Activated CD4-positive, CD25-positive, alpha-beta regulatory T cell treated with anti-CD3 and anti-CD28 coated beads, Interleukin-2, amount 50 U/mL, for 24 hours (primary cell): Measurements from ENCODE around the gene ADAD2.

Experiments
- ATAC-seq, 2 donors: fragments of 150-1000 bp; cut with Tn5 transposase; one replicate each; pipeline ENCODE4 v1.10.0; 2021; ENCODE audit warnings: mild to moderate bottlenecking in 1 of 2, moderate library complexity in 1 of 2

The ADAD2 gene

GRCh38 chr16:84177741-84178073, 13.2 kb upstream of the ADAD2 start:
- ATAC-seq = peak in 1 of 2 donors; percentile 39

GRCh38 chr16:84178146-84178765, 12.7 kb upstream of the ADAD2 start:
- ATAC-seq = no peak

GRCh38 chr16:84178892-84179611, 11.9 kb upstream of the ADAD2 start:
- ATAC-seq = no peak

- no peak for ATAC-seq
Measured at GRCh38 chr16:84179612-84180320, 11.2 kb upstream of the ADAD2 start.

- no peak for ATAC-seq
Measured at GRCh38 chr16:84180519-84181140, 10.3 kb upstream of the ADAD2 start.

- ATAC-seq = no peak
Measured at GRCh38 chr16:84181144-84181915, 9.6 kb upstream of the ADAD2 start.

GRCh38 chr16:84182104-84182503, 8.9 kb upstream of the ADAD2 start:
- ATAC-seq = no peak

- ATAC-seq = no peak
Measured at GRCh38 chr16:84182680-84183571, 8.0 kb upstream of the ADAD2 start.

- no peak for ATAC-seq
Measured at GRCh38 chr16:84183572-84183875, 7.4 kb upstream of the ADAD2 start.

- no peak for ATAC-seq
Measured at GRCh38 chr16:84183911-84184591, 6.9 kb upstream of the ADAD2 start.

GRCh38 chr16:84184775-84185174, 6.2 kb upstream of the ADAD2 start:
- no peak for ATAC-seq

GRCh38 chr16:84186685-84187437, 4.1 kb upstream of the ADAD2 start, which contains the start of gene TAF1C:
Gene TAF1C (minus strand): TSS chr16:84187057. CDS start chr16:84184988, 2,069 bp downstream.
- peak; percentile 93 to 95 for ATAC-seq

GRCh38 chr16:84191466-84191865, 509 bp downstream of the ADAD2 start:
- ATAC-seq = no peak

- peak in 1 of 2 donors; percentile 15 for ATAC-seq
Measured at GRCh38 chr16:84193480-84193879, 2.5 kb downstream of the ADAD2 start.

- peak; percentile 15 to 36 for ATAC-seq
Measured at GRCh38 chr16:84194018-84194417, 3.1 kb downstream of the ADAD2 start.

- ATAC-seq = peak; percentile 57 to 72
Measured at GRCh38 chr16:84194470-84195200, 3.7 kb downstream of the ADAD2 start.

- no peak for ATAC-seq
Measured at GRCh38 chr16:84195201-84196093, 4.5 kb downstream of the ADAD2 start.

- ATAC-seq = no peak
Measured at GRCh38 chr16:84196101-84196500, 5.1 kb downstream of the ADAD2 start.
